GM19468 (cell line): Measurements from ENCODE around the gene OR2F2.

Experiments
- ATAC-seq: cut with Tn5 transposase; IDR thresholded peaks from one replicate; pipeline ENCODE4 v1.9.1; 2021; ENCODE audit warnings: mild to moderate bottlenecking, moderate library complexity, moderate number of reproducible peaks; ENCODE audit not compliant: unreplicated experiment; ENCODE audit errors: extremely low read depth

Gene OR2F2

DNA sequence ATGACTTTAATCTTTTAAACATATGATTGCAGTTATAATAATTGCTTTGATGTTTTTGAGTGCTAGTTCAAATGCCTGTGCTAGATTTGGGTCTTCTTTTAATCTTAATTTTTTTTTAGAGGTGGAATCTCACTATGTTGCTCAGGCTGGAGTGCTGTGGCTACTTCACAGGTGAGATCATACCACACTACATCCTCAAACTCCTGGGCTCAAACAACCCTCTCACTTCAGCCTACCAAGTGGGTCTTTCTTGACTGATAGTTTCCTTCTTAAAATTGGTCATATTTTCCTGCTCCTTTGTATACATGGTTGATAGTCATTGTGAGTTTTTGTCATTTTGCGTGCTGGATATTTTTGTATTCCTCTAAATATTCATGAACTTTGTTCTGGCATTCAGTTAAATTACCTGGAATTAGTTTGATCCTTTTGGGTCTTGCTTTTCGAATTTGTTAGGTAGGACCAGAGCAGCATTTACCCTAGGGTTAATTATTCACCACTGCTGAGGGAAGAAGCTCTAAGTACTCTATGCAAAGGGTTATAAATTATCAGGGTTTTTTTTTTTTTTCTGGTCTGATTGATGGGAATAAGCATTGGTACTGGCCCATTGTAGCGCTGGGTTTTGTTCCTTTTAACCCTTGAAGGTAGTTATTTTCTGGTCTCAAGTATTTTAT is 21.0 kb upstream of the OR2F2 start:
- no peak for ATAC-seq

DNA sequence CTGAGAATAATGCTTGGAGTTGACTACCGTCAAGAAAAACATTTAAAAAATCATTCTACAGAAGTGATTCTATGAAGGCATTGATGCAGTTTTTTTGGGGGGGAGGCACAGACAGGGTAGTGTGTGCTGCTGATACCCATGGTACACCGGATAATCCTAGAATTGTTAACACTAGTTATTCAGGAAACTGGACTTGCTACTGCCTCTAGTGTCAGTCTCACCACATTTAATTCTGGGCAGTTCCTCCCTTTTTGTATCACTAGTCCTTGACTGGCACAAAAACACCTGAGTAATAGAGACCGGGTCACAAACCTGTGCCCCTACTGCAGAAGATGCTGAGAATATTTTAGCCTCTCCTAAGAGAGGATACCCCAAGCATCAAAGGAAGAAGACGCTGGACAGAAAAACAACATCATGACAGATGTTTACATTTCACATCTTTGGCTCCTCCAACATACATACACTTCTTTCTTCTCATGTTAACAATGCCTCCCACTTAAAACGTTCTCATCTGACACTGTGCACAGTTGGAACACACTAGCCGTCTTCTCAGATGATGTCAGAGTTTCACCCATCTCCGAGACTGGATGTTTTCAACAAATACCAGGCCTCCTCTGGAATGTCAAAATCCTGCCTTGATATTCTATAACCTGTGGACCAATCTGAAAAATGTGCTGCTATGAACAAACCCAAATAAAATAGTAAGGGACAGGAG is 19.9 kb upstream of the OR2F2 start:
- no peak for ATAC-seq

DNA sequence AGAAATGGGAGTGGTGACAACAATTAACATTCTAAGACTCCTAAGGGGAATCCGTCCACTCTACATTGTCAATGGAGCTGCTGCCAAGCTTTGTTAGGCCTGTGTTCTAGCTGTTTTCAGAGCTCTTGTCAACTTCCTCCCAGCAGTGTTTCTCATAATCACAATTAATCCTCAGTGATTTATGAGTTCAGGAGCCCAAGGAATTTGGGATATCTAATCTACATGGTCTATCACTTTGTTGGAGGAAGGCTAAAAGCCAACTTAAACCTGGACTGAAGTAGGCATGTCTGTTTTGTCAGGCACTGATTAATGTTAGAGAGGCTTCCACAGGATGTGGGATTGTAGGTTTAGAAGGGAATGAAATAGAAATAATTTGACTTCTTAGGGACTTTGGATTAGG is 10.2 kb upstream of the OR2F2 start:
- ATAC-seq = no peak

DNA sequence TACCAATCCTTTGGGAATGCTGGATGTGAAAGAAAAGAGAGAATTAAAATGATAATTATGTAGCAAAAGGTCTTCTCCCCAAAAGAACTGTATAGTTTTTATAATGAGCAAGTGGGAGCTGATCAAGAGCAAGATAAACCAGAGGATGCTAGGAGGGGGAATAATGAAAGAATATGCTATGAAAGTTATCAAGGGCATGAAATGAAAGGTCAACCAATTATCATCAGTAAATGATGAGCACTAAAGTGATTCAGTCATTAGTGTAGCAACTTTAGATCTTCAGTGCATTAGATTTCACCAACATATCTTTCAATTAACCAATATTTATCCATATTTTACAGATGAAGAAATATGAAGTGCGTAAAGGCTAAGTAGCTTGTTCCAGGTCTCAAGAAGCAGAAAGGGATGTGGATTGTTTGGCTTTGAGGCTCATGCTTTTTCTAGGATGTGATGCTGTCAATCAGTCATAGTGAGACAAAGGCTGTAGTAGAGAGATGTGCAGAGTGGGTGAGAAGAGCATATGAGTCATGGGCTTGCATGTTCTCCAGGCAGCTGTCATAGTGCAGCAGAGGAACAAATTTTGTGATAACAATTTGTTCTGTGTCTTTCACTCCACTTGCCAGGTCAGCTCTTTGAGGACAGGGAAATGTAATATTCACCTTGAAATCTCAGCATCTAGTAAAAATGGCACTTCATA is 5.7 kb upstream of the OR2F2 start:
- no peak for ATAC-seq

DNA sequence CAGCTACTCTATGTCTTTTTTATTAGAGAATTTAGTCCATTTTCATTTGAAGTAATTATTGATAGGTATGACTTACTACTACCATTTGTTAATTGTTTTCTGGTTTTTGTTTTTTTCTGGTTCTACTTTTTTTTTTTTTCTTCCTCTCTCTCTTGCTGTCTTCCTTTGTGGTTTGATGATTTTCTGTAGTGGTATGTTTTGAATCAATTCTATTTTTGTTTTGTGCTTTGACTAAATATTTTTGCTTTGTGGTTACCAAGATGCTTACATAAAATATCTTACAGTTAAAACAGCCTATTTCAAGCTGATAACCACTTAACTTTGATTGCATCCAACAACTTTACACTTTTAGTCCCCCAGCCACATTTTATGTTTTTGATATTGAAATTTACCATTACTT is 3.3 kb upstream of the OR2F2 start:
- no peak for ATAC-seq

DNA sequence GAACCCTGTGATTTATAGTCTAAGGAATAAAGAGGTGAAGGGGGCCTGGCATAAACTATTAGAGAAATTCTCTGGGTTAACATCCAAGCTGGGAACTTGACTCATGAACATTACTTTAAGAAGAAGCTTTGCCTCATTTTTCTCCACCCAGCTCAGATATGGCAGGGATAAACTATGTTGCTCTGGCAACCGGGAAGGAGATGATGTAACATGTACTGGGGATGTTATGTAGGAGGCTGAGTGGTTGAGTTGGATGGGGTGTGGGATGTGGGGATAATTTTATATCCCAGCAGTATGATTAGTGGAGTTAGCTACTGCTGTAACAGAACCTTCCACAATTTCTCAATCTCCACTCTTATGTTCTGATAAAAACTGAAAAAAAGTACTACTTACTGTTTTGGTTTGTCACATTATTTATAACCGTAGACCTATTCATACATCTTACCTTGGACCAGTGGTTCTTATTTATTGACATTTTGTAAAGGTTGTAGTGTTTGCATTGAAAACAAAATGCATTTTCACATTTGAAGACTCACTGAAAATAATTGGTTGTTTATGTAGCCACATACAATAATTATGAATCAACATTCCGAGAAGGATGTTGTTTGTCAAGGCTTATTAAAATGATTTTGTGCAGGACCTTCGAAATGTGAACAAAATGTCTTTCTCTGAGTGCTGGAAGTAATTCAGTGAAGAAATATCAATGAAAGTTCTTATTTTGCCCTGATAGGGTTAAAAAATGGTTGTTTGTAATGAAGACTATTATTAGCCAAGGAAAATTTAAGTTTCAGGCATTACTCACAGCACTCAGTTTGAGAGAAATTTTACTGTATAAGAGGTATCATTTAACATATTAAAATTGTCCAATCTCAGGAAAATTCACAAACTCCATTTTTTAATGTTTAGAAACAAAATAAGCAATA is 1.3 kb downstream of the OR2F2 start:
- no peak for ATAC-seq

DNA sequence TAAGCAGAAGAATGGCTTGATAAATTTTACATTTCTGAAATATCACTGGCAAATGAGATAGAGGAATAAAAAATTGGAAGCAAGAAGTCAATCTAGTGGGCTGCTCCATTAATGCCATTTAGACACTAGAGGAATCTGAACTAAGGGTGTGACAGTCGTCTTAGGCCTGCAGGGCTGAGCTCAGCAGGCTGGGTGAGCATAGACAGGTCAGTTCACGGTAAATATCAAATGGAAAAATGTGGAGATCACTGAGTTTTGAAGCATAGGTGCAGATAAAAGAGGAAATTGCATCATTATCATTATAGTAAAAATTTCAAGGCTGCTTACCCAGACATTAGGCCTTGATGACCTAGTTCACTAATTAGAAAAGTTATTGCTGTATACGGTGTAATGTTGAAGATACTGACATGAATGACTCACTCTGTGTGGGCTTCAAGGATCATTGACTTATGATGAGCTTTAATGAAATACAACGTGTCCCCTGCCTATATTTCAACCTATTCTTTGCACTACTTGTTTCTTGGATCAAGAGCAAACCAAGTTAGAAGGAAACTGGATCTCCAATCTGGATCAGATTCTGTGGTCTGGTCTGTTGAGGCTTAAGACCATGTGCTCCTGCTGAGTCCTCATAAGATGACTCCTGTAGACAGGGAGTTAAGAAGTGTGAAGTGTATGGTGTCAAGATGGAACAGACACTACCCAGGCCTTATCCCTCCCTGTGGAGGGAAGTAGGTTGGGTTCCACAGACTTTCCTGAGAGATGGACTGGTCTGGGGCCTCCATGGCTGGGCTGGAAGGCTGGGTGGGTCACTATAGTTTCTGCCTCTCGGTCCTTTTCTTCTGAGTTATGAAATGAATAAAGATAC is 3.6 kb downstream of the OR2F2 start:
- no peak for ATAC-seq

DNA sequence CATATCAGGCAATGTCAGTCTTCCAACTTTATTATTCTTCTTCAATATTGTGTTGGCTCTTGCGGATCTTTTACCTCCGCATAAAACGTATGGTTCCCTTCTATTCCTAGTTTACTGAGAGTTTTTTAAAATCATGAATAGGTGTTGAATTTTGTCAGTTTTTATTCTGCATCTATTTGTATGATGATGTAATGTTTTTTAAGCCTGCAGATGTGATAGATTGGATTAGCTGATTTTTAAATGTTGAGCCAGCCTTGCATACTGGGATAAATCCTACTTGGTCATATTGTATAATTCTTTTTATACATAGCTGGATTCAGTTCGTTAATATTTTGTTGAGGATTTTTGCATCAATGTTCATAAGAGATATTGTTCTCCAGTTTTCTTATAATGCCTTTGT is 10.4 kb downstream of the OR2F2 start:
- no peak for ATAC-seq

DNA sequence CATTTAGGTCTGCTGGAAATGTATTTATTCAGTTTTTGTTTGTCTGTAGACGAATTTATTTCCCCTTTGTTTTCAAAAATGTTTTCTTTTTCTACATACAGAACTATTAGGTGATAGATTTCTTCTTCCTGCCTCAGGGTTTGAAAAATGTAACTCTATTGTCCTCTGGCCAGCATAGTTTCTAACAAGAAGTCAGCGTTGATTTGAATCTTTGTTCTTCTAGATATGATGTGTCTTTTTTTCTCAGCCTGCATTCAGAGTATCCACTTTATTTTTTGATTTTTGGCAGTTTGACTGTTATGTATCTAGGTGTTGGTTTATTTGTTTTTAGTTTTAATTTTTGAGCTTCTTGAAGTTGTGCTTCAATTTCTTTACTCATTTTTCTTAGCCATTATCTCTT is 12.1 kb downstream of the OR2F2 start:
- ATAC-seq = no peak

DNA sequence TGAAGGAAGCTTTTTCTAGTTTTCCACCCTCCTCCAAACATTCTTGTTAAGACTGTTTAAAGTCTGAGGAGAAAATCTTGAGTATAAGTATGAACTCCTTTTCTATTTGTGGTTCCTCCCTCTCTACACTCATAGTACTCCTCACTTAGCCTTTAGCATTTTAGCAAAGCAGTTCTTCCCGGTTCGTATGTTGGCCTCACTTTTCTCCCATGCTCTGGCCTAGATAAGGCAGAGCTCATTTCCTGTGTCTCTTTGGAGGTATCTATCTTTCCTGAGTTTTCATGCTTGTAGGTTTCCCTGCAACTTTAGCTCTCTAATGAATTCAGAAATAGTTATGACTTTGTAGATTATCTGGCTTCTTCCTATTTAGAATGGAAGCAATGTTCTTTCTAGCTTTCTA is 13.7 kb downstream of the OR2F2 start:
- no peak for ATAC-seq

DNA sequence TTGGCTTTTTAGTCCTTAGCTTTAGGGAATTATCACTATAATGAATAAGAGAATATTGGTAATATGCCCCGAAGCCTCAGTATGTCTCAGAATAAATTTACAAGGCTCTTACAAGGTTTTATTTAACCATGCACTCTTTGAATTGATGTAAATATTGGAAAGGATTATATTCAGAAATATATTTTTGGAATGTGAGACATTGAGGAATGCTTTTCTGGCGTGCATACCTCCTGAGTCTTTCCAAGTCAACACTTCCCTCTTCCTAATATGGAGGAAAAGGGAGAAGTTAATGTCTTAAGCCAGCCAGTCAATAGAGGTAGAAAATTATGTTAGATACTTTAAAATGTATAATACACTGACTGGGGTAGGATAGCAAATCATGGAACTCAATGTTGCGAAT is 18.4 kb downstream of the OR2F2 start:
- no peak for ATAC-seq

DNA sequence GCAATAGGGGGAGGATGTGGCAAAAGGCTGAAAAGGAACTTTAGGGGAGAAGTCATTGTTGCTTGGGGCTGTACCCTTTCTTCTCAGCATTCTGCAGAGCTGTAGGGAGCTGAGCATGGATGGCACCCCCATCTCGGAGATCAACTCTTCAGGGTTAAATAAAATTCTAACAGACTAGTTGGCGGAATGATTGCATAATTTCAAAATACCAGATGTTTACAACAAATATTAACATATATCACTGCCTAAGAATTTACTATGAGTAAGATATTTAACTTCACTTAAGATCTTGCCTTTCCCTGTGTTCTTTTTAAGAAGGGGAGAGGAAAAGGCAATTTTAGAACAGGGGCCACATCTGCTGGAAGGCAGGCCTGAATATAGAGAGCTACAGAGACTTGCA is 19.1 kb downstream of the OR2F2 start:
- no peak for ATAC-seq

DNA sequence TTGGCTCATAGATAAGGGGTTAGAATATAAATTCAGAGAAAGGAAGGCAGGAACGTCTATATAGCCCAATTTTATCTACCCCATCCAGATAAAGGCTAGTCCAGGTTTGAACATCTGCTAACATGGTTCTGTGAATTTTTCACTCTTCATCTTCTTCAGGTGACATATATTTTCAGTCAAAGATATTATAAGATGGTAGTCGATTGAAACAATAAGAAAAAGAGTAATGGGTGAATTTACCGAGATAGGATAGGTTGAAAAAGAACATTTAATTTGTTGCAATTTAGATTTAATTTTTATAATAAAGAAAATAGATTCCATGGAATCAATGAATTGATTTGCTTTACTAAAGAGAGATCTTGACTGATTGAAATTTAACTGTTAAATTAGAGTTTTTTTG is 19.5 kb downstream of the OR2F2 start, which contains the start of gene OR2F1:
OR2F1 (plus strand) TSS at position 301 of the 400 bp plus-strand sequence. CDS start 5,127 bp downstream, outside the sequence.
- no peak for ATAC-seq

DNA sequence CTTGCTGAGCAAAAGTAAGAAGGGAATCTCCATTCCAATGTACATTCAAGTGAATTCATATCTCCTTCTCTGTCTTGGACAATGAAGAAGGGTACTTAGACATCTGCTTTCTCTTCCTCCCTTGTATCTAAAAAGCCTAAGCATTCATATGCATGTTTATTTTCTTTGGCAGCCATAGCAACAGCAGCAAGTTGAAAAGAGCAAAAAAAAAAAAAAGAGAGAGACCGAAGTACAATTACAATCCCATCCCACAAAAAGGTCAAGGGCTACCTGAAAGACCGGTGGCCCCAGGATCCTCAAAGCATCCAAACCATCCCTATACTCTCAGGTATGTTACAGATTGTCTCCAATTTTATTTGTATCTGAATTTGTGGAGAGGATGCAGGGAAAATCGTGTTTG is 23.7 kb downstream of the OR2F2 start:
- no peak for ATAC-seq

DNA sequence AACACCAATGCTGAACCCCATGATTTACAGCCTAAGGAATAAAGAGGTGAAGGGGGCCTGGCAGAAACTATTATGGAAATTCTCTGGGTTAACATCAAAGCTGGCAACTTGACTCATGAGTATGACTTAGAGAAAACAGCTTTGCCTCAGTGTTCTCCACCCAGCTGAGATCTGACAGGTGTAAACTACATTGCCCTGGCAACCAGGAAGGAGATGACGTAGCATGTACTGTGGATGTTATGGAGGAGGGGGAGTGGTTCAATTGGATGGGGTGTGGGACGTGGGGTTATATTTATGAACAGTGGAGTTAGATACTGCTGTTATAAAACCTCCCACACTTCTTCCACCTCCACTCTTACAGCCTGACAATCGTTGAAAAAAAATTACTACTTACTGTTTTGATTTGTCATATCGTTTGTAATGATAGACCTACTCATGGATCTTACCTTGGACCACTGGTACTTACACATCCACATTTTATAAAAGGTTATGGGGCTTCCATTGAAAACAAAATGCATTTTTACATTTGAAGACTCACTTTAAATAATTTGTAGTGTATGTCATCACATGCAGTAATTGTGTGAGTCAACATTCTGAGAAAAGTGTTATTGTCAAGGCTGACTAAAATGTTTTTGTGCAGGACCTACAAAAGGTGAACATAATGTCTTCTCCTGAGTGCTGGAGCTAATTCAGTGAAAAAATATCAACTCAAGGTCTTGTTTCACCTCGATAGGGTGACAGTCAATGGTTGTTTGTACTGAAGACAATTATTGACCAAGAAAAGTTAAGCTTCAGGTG is 26.0 kb downstream of the OR2F2 start:
- no peak for ATAC-seq

DNA sequence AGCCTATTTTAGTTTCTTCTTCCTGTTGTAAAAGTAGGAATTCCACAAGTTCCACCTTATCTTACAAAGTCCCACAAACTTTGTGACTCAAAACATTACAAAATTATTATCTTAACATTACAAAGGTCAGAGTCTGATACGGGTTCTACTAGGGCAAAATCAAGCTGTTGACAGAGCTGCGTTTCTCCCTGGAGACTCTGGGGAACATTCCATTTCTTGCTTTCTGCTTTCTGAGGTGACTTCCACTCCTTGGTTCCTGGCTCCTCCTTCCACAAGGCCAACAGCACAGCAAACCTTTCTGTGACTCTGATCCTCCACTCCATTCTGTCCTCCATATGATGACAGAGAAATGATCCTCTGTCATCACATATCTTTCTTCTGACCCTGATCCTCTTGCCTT is 30.2 kb downstream of the OR2F2 start:
- ATAC-seq = no peak

DNA sequence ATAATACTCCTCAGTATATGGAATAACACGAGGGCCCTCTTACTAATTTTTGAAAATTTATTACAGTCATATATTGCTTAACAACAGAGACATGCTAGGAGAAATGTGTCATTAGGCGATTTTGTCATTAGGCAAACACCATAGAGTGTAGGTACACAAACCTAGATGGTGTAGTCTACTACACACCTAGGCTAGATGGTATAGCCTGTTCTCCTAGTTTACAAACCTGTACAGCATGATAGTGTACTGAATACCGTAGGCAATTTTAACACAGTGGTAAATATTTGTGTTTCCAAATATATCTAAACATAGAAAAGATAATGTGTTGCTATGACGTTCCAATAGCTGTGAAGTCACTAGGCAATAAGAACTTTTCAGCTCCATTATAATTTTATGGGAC is 32.4 kb downstream of the OR2F2 start:
- ATAC-seq = no peak

DNA sequence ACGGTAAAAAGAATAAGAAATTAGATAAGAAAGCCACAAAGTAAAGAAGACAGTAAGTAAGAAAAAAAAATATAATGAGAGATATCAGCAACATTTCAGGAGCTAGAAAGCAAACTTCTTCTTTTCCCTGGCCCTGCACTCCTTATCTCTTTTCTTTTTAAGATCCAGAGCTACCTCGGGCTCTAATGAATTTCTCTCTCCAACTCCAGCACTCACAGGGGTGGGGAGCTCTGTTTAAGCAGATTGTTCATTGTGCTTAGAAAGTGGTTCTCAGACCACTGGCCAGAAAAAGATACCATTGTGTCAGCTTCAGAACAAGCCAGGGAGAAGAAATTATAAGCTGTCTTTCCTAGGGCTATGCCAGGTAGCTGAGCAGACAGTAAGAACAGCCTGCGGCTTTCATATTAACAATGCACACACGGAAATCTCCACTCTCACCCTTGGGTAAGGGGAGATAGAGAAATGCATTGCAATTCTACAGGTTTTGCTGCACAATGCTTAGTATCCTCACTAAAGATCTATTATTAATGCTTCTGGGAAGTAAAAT is 38.9 kb downstream of the OR2F2 start:
- ATAC-seq = no peak
